Type B pancreatic cell (in vitro differentiated cells): ENCODE results near the gene EEA1. TPM values are rescaled to one million over a fixed set of nuclear protein-coding genes. Genes with fewer than 3 reads are reported as not detected.

Experiments used
- DNase-seq: peaks from one replicate; pipeline ENCODE4 v3.0.0; 2021; ENCODE audit warnings: mixed read lengths; ENCODE audit not compliant: unreplicated experiment; ENCODE audit errors: extremely low spot score
- H3K27ac Mint-ChIP-seq: 2 replicates; pipeline ENCODE4 v1.8.0; 2021; ENCODE audit warnings: mild to moderate bottlenecking, mixed read lengths
- H3K27me3 Mint-ChIP-seq: 2 replicates; pipeline ENCODE4 v1.8.0; 2021; ENCODE audit warnings: mixed read lengths
- H3K36me3 Mint-ChIP-seq: 2 replicates; pipeline ENCODE4 v1.8.0; 2021; ENCODE audit warnings: mixed read lengths
- H3K4me1 Mint-ChIP-seq: one replicate; pipeline ENCODE4 v1.8.0; 2021; ENCODE audit warnings: mixed read lengths; ENCODE audit not compliant: unreplicated experiment
- H3K4me3 Mint-ChIP-seq: 2 replicates; pipeline ENCODE4 v1.8.0; 2021; ENCODE audit warnings: mild to moderate bottlenecking, mixed read lengths
- H3K9me3 Mint-ChIP-seq: 2 replicates; pipeline ENCODE4 v1.8.0; 2021; ENCODE audit warnings: mixed read lengths
- total RNA-seq: library from RNA; stranded (reverse); gene quantifications from 2 replicates; pipeline ENCODE4 v1.2.1, GENCODE V29; 2021; ENCODE audit warnings: low replicate concordance
- TF ChIP-seq, protein P1 (sequence below): fragments of 200-600 bp; sonication (generic); conservative IDR thresholded peaks from 2 replicates; pipeline ENCODE4 v1.5.0; 2021; ENCODE audit warnings: antibody characterized with exemption, mild to moderate bottlenecking

The EEA1 gene
- total RNA-seq, 1 donor from 2014 or later: 24.6 TPM

- TF ChIP-seq, protein P1, sequence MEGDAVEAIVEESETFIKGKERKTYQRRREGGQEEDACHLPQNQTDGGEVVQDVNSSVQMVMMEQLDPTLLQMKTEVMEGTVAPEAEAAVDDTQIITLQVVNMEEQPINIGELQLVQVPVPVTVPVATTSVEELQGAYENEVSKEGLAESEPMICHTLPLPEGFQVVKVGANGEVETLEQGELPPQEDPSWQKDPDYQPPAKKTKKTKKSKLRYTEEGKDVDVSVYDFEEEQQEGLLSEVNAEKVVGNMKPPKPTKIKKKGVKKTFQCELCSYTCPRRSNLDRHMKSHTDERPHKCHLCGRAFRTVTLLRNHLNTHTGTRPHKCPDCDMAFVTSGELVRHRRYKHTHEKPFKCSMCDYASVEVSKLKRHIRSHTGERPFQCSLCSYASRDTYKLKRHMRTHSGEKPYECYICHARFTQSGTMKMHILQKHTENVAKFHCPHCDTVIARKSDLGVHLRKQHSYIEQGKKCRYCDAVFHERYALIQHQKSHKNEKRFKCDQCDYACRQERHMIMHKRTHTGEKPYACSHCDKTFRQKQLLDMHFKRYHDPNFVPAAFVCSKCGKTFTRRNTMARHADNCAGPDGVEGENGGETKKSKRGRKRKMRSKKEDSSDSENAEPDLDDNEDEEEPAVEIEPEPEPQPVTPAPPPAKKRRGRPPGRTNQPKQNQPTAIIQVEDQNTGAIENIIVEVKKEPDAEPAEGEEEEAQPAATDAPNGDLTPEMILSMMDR: no peak
- Mint-ChIP-seq H3K27ac (no peak overlapping the region), H3K27me3 (no peaks in the 10 kb centered on the region), H3K36me3 (peaks cover 3% of the 10 kb centered on the region), H3K4me3 (no peak overlapping the region), H3K4me1 (peaks cover 4% of the 10 kb centered on the region), H3K9me3 (no peaks in the 10 kb centered on the region)
- no peak for DNase-seq
Observed at GRCh38 chr12:92905811-92906554, 23.1 kb downstream of the EEA1 start.

GRCh38 chr12:92905258-92905810 is 23.8 kb downstream of the EEA1 start:
- Mint-ChIP-seq H3K36me3 (peaks cover 3% of the 10 kb centered on the region), H3K4me1 (peaks cover 4% of the 10 kb centered on the region), H3K27ac (no peak overlapping the region), H3K4me3 (no peak overlapping the region), H3K9me3 (no peaks in the 10 kb centered on the region), H3K27me3 (no peaks in the 10 kb centered on the region)
- no peak for DNase-seq
- TF ChIP-seq, protein P1: no peak

- no peak for DNase-seq
- Mint-ChIP-seq H3K4me1 (peaks cover 4% of the 10 kb centered on the region), H3K27me3 (no peaks in the 10 kb centered on the region), H3K4me3 (no peak overlapping the region), H3K9me3 (peaks cover 4% of the 10 kb centered on the region), H3K36me3 (peaks cover 10% of the 10 kb centered on the region), H3K27ac (no peak overlapping the region)
- TF ChIP-seq, protein P1: no peak
Observed at GRCh38 chr12:92900941-92901340, 28.2 kb downstream of the EEA1 start.

DNA sequence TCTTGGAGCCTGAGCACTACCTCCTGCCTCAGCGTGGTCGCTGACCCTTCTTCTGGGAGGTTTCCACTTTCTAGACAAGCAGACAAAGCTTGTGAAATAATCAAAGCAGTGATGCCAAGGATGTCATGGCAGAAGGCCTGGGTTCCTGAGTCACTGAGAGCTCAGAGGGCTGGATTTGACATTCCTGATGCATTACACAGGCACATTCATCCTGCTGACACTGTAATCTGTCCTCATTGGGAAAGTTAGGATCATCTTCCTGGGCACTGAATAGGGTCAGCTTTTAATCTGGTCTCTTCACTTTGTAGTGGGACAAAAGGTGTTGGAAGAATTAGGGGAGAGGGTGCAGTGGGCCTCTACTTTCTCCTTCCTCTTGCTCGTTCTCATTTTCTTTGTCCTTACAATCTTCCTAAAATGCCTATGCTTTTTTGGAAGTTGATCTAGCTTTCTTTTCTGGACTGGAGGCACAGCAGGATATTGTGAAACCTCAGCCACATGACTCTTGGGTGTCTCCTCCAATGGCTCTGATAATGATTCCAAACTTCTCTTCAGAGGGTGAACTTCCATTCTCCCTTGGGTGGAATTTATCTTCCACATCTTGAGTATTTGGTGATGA is 29.6 kb downstream of the EEA1 start:
- peaks cover 15% of the 10 kb centered on the region for H3K36me3 Mint-ChIP-seq
- DNase-seq: no peak
- peak overlapping the region; percentile 35 for H3K27ac Mint-ChIP-seq
- peaks cover 4% of the 10 kb centered on the region for H3K9me3 Mint-ChIP-seq
- peaks cover 2% of the 10 kb centered on the region for H3K4me1 Mint-ChIP-seq
- H3K4me3 Mint-ChIP-seq: no peak overlapping the region
- TF ChIP-seq, protein P1: no peak
- H3K27me3 Mint-ChIP-seq: no peaks in the 10 kb centered on the region

- no peak for DNase-seq
- TF ChIP-seq, protein P1: no peak
- Mint-ChIP-seq H3K27ac (peak overlapping the region; percentile 17), H3K36me3 (peaks cover 15% of the 10 kb centered on the region), H3K27me3 (no peaks in the 10 kb centered on the region), H3K4me3 (no peak overlapping the region), H3K4me1 (no peaks in the 10 kb centered on the region), H3K9me3 (peaks cover 4% of the 10 kb centered on the region)
Observed at GRCh38 chr12:92898755-92899154, 30.3 kb downstream of the EEA1 start.
